ENCODE data around the gene EFNA4.

EFNA4 gene

GRCh38 chr1:155057788-155058211 lies 5.7 kb upstream of the EFNA4 start:
- Mint-ChIP-seq H3K27me3 (no peaks in the 10 kb centered on the region), H3K4me1 (peaks cover 24% of the 10 kb centered on the region), H3K9me3 (no peaks in the 10 kb centered on the region), H3K27ac (no peak overlapping the region), H3K36me3 (peaks cover 20% of the 10 kb centered on the region), H3K4me3 (no peak overlapping the region)
- ATAC-seq: no peak

GRCh38 chr1:155060736-155061135 lies 2.8 kb upstream of the EFNA4 start:
- Mint-ChIP-seq H3K9me3 (no peaks in the 10 kb centered on the region), H3K36me3 (peaks cover 19% of the 10 kb centered on the region), H3K27ac (no peak overlapping the region), H3K4me3 (no peak overlapping the region), H3K4me1 (peaks cover 38% of the 10 kb centered on the region), H3K27me3 (no peaks in the 10 kb centered on the region)
- ATAC-seq: no peak

GRCh38 chr1:155061381-155062150 lies 2.0 kb upstream of the EFNA4 start:
- H3K4me3 Mint-ChIP-seq: peak overlapping the region; percentile 37
- peaks cover 46% of the 10 kb centered on the region for H3K4me1 Mint-ChIP-seq
- no peaks in the 10 kb centered on the region for H3K9me3 Mint-ChIP-seq

GRCh38 chr1:155062151-155062686 lies 1.3 kb upstream of the EFNA4 start:
- Mint-ChIP-seq H3K36me3 (peaks cover 20% of the 10 kb centered on the region), H3K27ac (no peak overlapping the region), H3K4me3 (peak overlapping the region; percentile 87), H3K27me3 (no peaks in the 10 kb centered on the region), H3K9me3 (no peaks in the 10 kb centered on the region), H3K4me1 (peaks cover 52% of the 10 kb centered on the region)
- peak; percentile 22 for ATAC-seq

More at GRCh38 chr1:155061381-155062150, 2.0 kb upstream of the EFNA4 start:
- no peak overlapping the region for H3K27ac Mint-ChIP-seq
- peaks cover 17% of the 10 kb centered on the region for H3K36me3 Mint-ChIP-seq
- H3K27me3 Mint-ChIP-seq: no peaks in the 10 kb centered on the region
- ATAC-seq: peak; percentile 74

- no peaks in the 10 kb centered on the region for H3K9me3 Mint-ChIP-seq
- H3K27me3 Mint-ChIP-seq: no peaks in the 10 kb centered on the region
- H3K27ac Mint-ChIP-seq: peak overlapping the region; percentile 71
- H3K4me1 Mint-ChIP-seq: peaks cover 53% of the 10 kb centered on the region
- peaks cover 20% of the 10 kb centered on the region for H3K36me3 Mint-ChIP-seq
- peak overlapping the region; percentile 87 for H3K4me3 Mint-ChIP-seq
- peak; percentile 64 for ATAC-seq
These were observed 683 bp upstream of the EFNA4 start for GRCh38 chr1:155062702-155063411.

GRCh38 chr1:155064111-155064831 lies 731 bp downstream of the EFNA4 start:
- H3K36me3 Mint-ChIP-seq: peaks cover 29% of the 10 kb centered on the region
- H3K27ac Mint-ChIP-seq: peak overlapping the region; percentile 71
- no peak for ATAC-seq
- no peaks in the 10 kb centered on the region for H3K9me3 Mint-ChIP-seq
- peaks cover 53% of the 10 kb centered on the region for H3K4me1 Mint-ChIP-seq
- H3K27me3 Mint-ChIP-seq: no peaks in the 10 kb centered on the region
- peak overlapping the region; percentile 84 for H3K4me3 Mint-ChIP-seq

GRCh38 chr1:155064832-155065429 lies 1.4 kb downstream of the EFNA4 start:
- peak overlapping the region; percentile 84 for H3K4me3 Mint-ChIP-seq
- no peak for ATAC-seq
- peaks cover 53% of the 10 kb centered on the region for H3K4me1 Mint-ChIP-seq
- H3K27ac Mint-ChIP-seq: peak overlapping the region; percentile 71
- no peaks in the 10 kb centered on the region for H3K27me3 Mint-ChIP-seq
- peaks cover 28% of the 10 kb centered on the region for H3K36me3 Mint-ChIP-seq
- no peaks in the 10 kb centered on the region for H3K9me3 Mint-ChIP-seq

GRCh38 chr1:155066777-155067176 lies 3.2 kb downstream of the EFNA4 start:
- Mint-ChIP-seq H3K36me3 (peaks cover 19% of the 10 kb centered on the region), H3K9me3 (no peaks in the 10 kb centered on the region), H3K4me3 (no peak overlapping the region), H3K27me3 (no peaks in the 10 kb centered on the region), H3K4me1 (peaks cover 59% of the 10 kb centered on the region), H3K27ac (no peak overlapping the region)
- no peak for ATAC-seq

- Mint-ChIP-seq H3K4me3 (no peak overlapping the region), H3K9me3 (no peaks in the 10 kb centered on the region), H3K4me1 (peaks cover 51% of the 10 kb centered on the region), H3K27me3 (no peaks in the 10 kb centered on the region), H3K36me3 (peaks cover 19% of the 10 kb centered on the region), H3K27ac (no peak overlapping the region)
- ATAC-seq: no peak
These were observed 5.1 kb downstream of the EFNA4 start for GRCh38 chr1:155068599-155068998.

GRCh38 chr1:155069551-155070157 lies 6.1 kb downstream of the EFNA4 start:
- no peaks in the 10 kb centered on the region for H3K9me3 Mint-ChIP-seq
- H3K36me3 Mint-ChIP-seq: peaks cover 19% of the 10 kb centered on the region
- no peaks in the 10 kb centered on the region for H3K27me3 Mint-ChIP-seq
- no peak for ATAC-seq
- no peak overlapping the region for H3K4me3 Mint-ChIP-seq
- peaks cover 47% of the 10 kb centered on the region for H3K4me1 Mint-ChIP-seq
- H3K27ac Mint-ChIP-seq: no peak overlapping the region

- Mint-ChIP-seq H3K27me3 (no peaks in the 10 kb centered on the region), H3K9me3 (no peaks in the 10 kb centered on the region), H3K36me3 (peaks cover 19% of the 10 kb centered on the region), H3K27ac (peak overlapping the region; percentile 13), H3K4me3 (peak overlapping the region; percentile 58), H3K4me1 (peaks cover 44% of the 10 kb centered on the region)
- no peak for ATAC-seq
These were observed 6.7 kb downstream of the EFNA4 start for GRCh38 chr1:155070158-155070621.

- Mint-ChIP-seq H3K36me3 (peaks cover 19% of the 10 kb centered on the region), H3K4me1 (peaks cover 42% of the 10 kb centered on the region), H3K4me3 (peak overlapping the region; percentile 58), H3K27me3 (no peaks in the 10 kb centered on the region), H3K27ac (peak overlapping the region; percentile 13), H3K9me3 (no peaks in the 10 kb centered on the region)
- ATAC-seq: peak; percentile 90
These were observed 7.4 kb downstream of the EFNA4 start for GRCh38 chr1:155070721-155071569.

- Mint-ChIP-seq H3K4me3 (peak overlapping the region; percentile 38), H3K27ac (peak overlapping the region; percentile 13), H3K9me3 (no peaks in the 10 kb centered on the region), H3K27me3 (no peaks in the 10 kb centered on the region), H3K36me3 (peaks cover 12% of the 10 kb centered on the region), H3K4me1 (peaks cover 34% of the 10 kb centered on the region)
- no peak for ATAC-seq
These were observed 8.2 kb downstream of the EFNA4 start for GRCh38 chr1:155071701-155072100.
